Vagina (tissue), 2 donors: Measurements from ENCODE around the gene DDX51. TPM values are rescaled to one million over a fixed set of nuclear protein-coding genes. Genes with fewer than 3 reads are reported as not detected.
"Not testable (repeated sequence)": the region's sequence is repeated elsewhere in the genome, so short reads cannot be mapped to it uniquely, and the experiment has no call there.

Experiments
- DNase-seq, 2 donors: peaks; one replicate each; pipeline ENCODE4 v3.0.0-alpha.2; 2017; ENCODE audit errors: extremely low spot score in 2 of 2
- H3K27ac ChIP-seq: fragments of 200-600 bp; sonication (generic); one replicate; pipeline ENCODE4 v1.5.1; 2019
- H3K27me3 ChIP-seq: fragments of 200-600 bp; sonication (generic); one replicate; pipeline ENCODE4 v1.5.1; 2019
- H3K36me3 ChIP-seq, 2 donors: fragments of 200-600 bp; sonication (generic); one replicate each; pipeline ENCODE4 v1.5.1; 2017 to 2019
- H3K4me1 ChIP-seq: fragments of 200-600 bp; sonication (generic); one replicate; pipeline ENCODE4 v1.5.1; 2019
- H3K4me3 ChIP-seq, 2 donors: fragments of 200-600 bp; sonication (generic); 1 replicate in 1 of 2; 2 replicates in 1 of 2; pipeline ENCODE4 v1.5.1; 2016 to 2019
- H3K9me3 ChIP-seq: fragments of 200-600 bp; sonication (generic); one replicate; pipeline ENCODE4 v1.5.1; 2019
- POLR2A ChIP-seq, 2 donors: fragments of 450-650 bp; IDR thresholded peaks; one replicate each; pipeline ENCODE4 v1.6.1; 2017; ENCODE audit warnings: antibody characterized with exemption in 2 of 2, mild to moderate bottlenecking in 2 of 2, moderate library complexity in 2 of 2
- POLR2AphosphoS5 ChIP-seq, 2 donors: sonication (generic); formaldehyde crosslinking; IDR thresholded peaks; one replicate each; pipeline ENCODE4 v1.9.0; 2017; ENCODE audit warnings: antibody characterized with exemption in 2 of 2, mild to moderate bottlenecking in 2 of 2, low read depth in 1 of 2; ENCODE audit not compliant: insufficient read depth in 1 of 2
- intact Hi-C: fragments of 100-400 bp; cut with DNase I; formaldehyde crosslinking; loops from one replicate; pipeline ENCODE4 v1.15.1; 2023
- total RNA-seq: library from RNA; depleted of rRNA; stranded (reverse); fragments of >200 nt; gene quantifications from one replicate; pipeline ENCODE4 v1.2.3, GENCODE V29; 2016
- TF ChIP-seq, protein P1 (sequence below), 3 experiments: fragments of 450-650 bp in 2 of 3; fragments of 200-600 bp in 1 of 3; sonication (generic) in 1 of 3; IDR thresholded peaks; one replicate each; pipeline ENCODE4 v1.5.1; 2017 to 2019; ENCODE audit warnings: antibody characterized with exemption in 3 of 3, mild to moderate bottlenecking in 2 of 3, moderate library complexity in 2 of 3

DDX51 gene
- total RNA-seq, 1 donor from 2014 or later, result 11.3 TPM

DNA sequence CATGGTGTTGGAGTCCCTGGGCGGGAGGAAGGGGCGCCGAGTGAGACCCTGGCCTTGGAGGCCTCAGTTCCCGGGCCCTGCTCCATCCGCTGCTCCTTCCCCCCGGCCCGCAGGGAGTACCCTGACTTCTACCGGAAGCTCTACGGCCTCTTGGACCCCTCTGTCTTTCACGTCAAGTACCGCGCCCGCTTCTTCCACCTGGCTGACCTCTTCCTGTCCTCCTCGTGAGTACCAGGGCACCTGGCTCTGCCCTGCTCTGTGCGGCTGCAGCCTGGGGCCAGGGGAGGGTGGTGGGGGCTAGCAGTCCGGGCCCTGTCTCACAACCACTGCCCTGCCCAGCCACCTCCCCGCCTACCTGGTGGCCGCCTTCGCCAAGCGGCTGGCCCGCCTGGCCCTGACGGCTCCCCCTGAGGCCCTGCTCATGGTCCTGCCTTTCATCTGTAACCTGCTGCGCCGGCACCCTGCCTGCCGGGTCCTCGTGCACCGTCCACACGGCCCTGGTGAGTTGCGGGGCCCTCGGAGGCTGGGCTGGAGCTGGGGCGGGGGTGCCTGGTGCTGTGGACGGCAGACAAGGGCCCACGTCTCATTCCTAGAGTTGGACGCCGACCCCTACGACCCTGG lies 7.1 kb upstream of the DDX51 start:
- Histone ChIP-seq H3K9me3 (no peaks in the 10 kb centered on the region), H3K27ac (no peak overlapping the region), H3K27me3 (no peaks in the 10 kb centered on the region), H3K4me1 (peaks cover 6% of the 10 kb centered on the region), H3K36me3 (peaks cover 0 to 19% of the 10 kb centered on the region in 2 donors), H3K4me3 (no peak overlapping the region)
- TF ChIP-seq, protein P1, sequence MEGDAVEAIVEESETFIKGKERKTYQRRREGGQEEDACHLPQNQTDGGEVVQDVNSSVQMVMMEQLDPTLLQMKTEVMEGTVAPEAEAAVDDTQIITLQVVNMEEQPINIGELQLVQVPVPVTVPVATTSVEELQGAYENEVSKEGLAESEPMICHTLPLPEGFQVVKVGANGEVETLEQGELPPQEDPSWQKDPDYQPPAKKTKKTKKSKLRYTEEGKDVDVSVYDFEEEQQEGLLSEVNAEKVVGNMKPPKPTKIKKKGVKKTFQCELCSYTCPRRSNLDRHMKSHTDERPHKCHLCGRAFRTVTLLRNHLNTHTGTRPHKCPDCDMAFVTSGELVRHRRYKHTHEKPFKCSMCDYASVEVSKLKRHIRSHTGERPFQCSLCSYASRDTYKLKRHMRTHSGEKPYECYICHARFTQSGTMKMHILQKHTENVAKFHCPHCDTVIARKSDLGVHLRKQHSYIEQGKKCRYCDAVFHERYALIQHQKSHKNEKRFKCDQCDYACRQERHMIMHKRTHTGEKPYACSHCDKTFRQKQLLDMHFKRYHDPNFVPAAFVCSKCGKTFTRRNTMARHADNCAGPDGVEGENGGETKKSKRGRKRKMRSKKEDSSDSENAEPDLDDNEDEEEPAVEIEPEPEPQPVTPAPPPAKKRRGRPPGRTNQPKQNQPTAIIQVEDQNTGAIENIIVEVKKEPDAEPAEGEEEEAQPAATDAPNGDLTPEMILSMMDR (IDR thresholded peaks at IDR 0.05), result no peak
- TF ChIP-seq POLR2AphosphoS5 (IDR thresholded peaks at IDR 0.05; ENCODE audit: insufficient read depth in 1 of 2, low read depth in 1 of 2) (no peak), POLR2A (IDR thresholded peaks at IDR 0.05) (no peak)
- intact Hi-C loops, result loop anchor here (10.0 kb wide), 1 partner anchor 464 kb away; the partner anchor contains the start of genes LRCOL1 and P2RX2
- DNase-seq, result no peak

DNA sequence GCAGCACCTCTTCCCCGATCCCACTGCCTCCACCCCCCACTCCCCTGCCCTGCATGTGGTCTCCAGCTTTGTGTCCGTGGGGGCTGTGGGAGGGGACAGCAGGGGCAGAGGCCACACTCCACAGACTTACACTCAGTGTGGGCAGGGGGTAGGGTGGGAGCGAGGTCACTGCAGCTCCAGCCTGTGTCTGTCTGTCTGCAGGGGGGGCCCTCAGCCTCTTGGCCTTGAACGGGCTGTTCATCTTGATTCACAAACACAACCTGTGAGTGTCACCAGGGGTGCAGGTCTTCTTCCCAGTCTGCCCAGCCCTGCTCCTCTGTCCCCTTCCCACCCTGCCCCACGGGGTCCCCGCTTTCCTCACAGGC lies 6.6 kb upstream of the DDX51 start:
- no peak for DNase-seq
- peaks cover 0 to 19% of the 10 kb centered on the region in 2 donors for H3K36me3 ChIP-seq
- TF ChIP-seq POLR2A (IDR thresholded peaks at IDR 0.05) (no peak), POLR2AphosphoS5 (IDR thresholded peaks at IDR 0.05; ENCODE audit: insufficient read depth in 1 of 2, low read depth in 1 of 2) (no peak)
- TF ChIP-seq, protein P1 (IDR thresholded peaks at IDR 0.05), result no peak

GRCh38 chr12:132149526-132149925 lies 5.4 kb upstream of the DDX51 start:
- DNase-seq, H3K9me3 ChIP-seq, H3K4me3 ChIP-seq, intact Hi-C loops, H3K27ac ChIP-seq, H3K27me3 ChIP-seq: not testable (repeated sequence)
- peaks cover 19% of the 10 kb centered on the region for H3K4me1 ChIP-seq
- peaks cover 0 to 19% of the 10 kb centered on the region in 2 donors for H3K36me3 ChIP-seq

More for the DNA sequence above, 6.6 kb upstream of the DDX51 start:
- Histone ChIP-seq H3K27me3 (no peaks in the 10 kb centered on the region), H3K4me3 (no peak overlapping the region), H3K9me3 (no peaks in the 10 kb centered on the region), H3K4me1 (peaks cover 7% of the 10 kb centered on the region), H3K27ac (no peak overlapping the region)
- intact Hi-C loops, result loop anchor here (10.0 kb wide), 1 partner anchor 464 kb away; the partner anchor contains the start of genes LRCOL1 and P2RX2

DNA sequence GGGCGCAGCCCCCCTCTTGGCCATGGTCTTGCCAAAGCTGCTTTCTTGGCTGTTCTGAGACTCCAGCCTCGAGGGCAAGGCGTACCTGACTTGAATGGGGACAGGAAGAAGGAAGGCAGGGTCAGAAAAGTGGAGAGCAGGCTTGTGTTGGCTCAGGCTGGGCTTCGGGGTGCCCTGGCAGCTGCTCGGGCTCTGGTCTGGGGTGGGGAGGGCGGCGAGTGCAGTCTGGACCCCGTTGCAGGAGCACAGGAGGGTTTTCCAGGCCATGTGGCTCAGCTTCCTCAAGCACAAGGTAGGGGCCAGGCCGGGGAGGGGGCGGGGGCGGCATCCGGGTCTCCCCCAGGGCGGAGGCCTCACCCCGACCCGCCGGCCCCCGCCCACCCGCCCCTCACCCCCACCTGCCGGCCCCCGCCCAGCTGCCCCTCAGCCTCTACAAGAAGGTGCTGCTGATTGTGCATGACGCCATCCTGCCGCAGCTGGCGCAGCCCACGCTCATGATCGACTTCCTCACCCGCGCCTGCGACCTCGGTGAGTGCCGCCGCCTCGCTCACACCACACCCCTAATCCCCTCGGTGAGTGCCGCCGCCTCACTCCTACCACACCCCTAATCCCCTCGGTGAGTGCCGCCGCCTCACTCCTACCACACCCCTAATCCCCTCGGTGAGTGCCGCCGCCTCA lies 4.4 kb upstream of the DDX51 start:
- H3K4me3 ChIP-seq, result no peak overlapping the region
- H3K36me3 ChIP-seq, result peaks cover 0 to 19% of the 10 kb centered on the region in 2 donors
- no peak for DNase-seq
- peaks cover 14% of the 10 kb centered on the region for H3K4me1 ChIP-seq
- H3K27ac ChIP-seq, result no peak overlapping the region
- TF ChIP-seq, protein P1 (IDR thresholded peaks at IDR 0.05), result no peak
- no peak for TF ChIP-seq POLR2A (IDR thresholded peaks at IDR 0.05)
- no peak for TF ChIP-seq POLR2AphosphoS5 (IDR thresholded peaks at IDR 0.05; ENCODE audit: insufficient read depth in 1 of 2, low read depth in 1 of 2)
- H3K27me3 ChIP-seq, result no peaks in the 10 kb centered on the region
- H3K9me3 ChIP-seq, result no peaks in the 10 kb centered on the region
- intact Hi-C loops, result no loop called here

- Histone ChIP-seq H3K27ac (no peak overlapping the region), H3K4me3 (no peak overlapping the region), H3K27me3 (no peaks in the 10 kb centered on the region), H3K4me1 (peaks cover 22% of the 10 kb centered on the region), H3K9me3 (no peaks in the 10 kb centered on the region), H3K36me3 (peaks cover 0 to 19% of the 10 kb centered on the region in 2 donors)
- intact Hi-C loops, result no loop called here
- no peak for DNase-seq
- TF ChIP-seq POLR2A (IDR thresholded peaks at IDR 0.05), result no peak
- TF ChIP-seq, protein P1 (IDR thresholded peaks at IDR 0.05), result no peak
- no peak for TF ChIP-seq POLR2AphosphoS5 (IDR thresholded peaks at IDR 0.05; ENCODE audit: insufficient read depth in 1 of 2, low read depth in 1 of 2)
Observed at GRCh38 chr12:132147423-132148367, 3.6 kb upstream of the DDX51 start.
